GM20431 (cell line): Measurements from ENCODE around the gene MLST8.
"Not testable (repeated sequence)": the region's sequence is repeated elsewhere in the genome, so short reads cannot be mapped to it uniquely, and the experiment has no call there.

Experiments
- in situ Hi-C: fragments of 300-500 bp; cut with MseI, MboI; formaldehyde crosslinking; loops from one replicate; pipeline ENCODE4 v1.15.0; 2020; ENCODE audit warnings: low sequenced_read_pairs; ENCODE audit not compliant: unreplicated experiment

Gene MLST8

DNA sequence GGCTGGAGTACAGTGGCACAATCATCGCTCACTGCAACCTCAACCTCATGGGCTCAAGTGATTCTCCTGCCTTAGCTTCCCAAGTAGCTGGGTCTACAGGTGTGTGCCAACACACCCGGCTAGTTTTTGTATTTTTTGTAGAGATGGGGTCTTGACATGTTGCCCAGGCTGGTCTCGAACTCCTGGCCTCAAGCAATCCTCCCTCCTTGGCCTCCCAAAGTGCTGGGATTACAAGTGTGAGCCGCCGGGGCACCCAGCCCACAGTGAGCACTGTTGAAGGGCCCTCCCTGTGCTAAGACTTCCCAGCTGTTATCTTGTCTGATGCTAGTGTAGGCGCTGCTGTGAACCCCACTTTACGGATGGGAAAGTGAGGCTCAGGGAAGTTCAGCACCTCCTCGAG is 16.9 kb upstream of the MLST8 start:
- in situ Hi-C loops, result no loop called here

DNA sequence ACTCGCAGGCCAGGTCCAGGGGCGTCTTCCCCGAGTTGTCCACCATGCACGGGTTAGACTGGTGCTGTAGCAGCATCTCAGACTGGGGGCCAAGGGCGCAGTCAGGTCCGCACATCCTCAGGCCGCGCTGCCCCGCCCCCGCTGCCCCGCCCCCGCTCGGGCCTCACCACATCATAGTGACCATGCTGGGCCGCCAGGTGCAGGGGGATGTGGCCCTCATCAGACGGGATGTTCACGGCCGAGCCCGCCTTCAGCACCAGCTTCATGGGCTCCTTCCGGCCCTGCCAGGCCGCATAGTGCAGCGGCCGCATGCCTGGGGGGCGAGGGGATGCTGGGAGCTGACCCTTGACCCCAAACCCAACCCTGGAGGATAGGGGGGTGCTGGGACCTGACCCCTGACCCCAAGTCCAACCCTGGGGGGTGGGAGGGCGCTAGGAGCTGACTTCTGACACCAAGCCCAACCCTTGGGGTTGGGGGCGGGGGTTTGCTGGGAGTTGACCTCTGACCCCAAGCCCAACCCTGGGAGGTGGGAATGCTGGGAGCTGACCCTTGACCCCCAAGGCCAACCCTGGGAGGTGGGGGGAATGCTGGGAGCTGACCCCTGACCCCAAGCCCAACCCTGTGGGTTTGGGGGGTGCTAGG is 15.9 kb upstream of the MLST8 start:
- in situ Hi-C loops, result no loop called here

DNA sequence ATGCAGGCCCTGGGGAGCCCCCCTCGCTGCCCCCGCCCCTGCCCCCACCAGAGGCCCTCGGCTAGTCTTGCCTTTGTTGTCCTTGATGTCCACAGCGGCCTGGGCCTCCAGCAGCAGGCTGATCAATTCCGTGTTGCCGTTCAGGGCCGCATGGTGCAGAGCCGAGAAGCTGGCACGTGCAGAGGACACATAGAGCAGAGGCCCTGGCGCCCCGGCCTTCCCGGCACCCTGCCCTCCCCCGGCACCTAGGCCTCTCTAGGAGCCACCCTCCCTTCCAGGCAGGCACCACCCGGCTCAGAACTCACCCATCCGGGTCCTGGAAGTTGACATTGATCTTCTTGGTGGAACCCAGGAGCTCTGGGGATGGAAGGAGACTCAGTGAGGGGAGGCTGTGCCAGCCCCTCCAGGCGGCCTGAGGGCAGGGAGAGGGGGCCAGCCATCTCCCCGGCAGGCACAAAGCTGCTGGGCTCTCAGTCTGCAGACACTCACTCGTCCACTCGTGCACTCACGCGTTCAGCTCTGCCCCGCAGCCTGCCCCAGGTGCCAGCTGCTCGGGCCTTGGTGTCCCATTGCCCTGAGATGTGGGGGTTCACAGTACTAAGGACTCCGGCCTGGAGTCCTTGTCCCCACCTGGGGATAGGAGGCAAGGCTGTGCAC is 15.1 kb upstream of the MLST8 start:
- in situ Hi-C loops, result no loop called here

DNA sequence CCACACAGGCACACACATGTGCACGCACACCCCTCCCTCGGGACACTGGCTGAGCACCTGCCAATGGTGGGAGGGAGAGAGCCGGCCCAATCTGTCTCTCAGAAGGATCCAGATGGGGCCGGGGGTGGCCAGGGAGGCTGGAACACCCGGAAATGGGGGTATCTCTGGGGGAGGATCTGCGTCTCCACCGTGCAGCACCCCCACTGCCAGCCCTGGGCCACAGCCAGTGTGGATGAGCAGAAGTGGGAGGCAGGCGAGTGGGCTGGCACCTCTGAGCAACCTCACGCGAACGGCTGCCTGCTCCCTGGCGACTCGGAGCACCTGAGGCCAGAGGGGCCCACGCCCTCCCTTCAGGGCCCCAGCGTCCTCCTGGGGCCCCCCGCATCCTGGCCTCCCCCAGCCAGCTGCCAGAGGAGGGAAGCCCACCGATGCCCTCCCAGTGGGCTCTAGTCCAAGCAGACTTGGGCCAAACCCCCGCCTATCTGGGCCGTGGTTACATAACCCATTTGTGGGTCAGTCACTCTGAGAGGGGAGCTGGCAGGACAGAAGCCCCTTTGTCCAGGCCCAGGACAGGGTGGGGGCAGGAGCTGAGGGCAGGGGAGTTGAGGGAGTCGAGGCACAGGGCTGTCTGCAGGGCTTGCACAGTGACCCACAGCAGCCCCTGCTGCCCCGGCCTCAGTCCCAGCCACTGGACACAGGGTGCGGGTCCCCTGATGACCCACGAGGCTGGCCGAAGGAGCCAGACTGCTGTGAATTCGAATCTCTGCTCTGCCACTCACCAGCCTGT is 14.4 kb upstream of the MLST8 start:
- in situ Hi-C loops, result no loop called here

DNA sequence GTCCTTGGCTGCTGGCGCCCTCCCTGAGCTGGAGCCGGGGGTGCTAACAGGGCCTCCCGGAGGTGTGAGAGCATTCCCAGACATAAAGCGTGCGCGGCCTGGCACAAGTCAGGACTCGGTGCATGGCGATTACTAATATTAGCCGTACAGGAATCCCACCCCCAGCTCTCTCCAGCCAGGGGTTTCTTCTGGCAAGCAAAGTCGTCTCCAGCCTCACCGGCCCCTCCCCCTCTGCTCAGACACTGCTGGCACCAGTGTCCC is 13.9 kb upstream of the MLST8 start:
- in situ Hi-C loops, result no loop called here

DNA sequence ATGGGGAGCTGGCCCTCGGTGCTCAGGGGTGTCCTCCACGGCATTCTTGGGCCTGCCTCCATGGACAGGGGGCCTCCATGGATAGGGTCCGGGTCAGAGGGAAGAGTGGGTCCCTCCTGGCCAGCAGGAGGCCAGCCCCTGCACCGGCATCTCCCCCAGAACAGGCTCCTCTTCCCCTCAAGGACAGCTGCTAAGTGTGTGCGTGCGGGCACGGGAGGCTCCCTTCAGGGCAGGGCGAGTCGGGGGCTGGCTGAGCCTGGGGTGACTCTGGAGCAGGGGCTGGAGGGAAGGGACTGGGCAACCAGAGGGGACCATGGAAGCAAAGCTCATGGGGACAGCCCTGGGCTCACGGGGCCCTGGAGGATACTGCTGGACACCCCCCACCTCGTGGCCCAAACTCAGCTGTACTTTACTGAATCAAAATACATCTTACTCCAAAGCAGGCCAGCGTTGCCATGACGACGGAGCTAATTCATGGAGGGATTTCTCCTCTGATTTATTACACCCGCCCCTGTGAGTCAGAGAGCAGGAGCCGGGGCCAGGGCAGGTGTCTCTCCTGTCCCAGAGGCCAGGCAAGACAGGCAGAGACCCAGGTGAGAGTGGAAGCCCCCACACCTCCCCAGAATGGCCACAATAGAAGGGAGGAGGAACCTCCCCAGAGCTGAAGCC is 11.0 kb upstream of the MLST8 start:
- in situ Hi-C loops, result no loop called here

DNA sequence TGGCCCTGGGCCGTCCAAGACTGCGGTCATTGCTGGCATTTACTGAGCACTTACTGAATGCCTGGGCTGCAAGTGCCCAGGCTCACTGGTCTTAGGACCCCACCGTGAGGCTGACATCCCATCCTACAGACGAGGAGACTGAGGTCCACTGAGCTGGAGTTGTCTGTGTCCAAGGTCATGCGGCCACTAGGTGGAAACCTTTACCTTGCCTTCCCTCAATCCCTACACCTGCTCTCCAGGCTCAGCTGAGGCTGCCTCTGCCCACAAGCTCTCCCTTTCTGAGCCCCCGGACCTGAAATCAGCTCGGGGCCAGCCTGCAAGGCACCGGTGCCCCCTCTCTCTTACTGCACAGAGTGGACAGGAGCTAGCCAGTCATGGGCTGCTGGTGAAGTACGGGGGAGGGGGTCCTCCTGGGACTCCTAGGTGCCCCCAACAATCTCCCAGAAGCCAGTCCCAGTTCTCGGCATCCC is 10.4 kb upstream of the MLST8 start:
- in situ Hi-C loops, result no loop called here

DNA sequence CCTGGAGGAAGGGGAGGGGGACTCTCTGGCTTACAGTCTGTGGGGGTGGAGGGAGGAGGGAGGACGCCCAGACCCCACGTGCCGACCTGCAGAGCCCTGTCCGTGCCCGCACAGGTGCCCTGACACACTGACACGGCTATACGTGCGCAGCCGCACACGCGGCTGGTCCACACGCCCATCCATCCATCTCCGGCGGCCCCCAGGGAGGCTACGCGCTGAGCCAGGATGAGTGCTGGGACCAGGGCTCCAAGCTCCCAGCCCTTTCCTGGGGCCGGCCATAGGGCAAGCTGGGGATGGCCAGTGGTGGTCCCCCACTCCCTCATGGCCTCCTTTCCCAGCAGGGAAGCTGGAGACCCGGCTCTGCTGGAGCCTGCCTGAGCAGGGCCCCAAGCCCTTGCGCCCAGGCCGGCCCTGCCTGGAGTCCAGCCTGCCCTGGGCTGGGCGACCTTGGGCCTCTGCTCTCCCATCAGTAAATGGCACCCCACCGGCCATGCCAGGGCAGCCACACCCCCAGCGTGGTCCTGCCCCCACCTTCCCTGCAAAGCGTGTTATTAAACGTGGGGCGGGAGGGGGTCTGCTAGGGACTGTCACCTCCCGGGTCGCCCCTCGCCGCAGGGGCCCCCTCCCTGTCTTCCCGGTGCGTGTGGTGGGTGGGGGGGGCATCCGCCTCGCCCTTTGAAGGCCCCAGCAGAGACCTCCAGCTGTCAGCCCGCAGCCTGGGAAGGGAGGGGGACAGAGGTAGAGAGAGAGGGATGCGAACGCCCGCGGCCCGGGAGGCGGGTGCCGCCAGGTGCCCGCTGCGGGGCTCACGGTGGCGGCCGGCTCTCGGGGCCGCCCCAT is 9.7 kb upstream of the MLST8 start:
- in situ Hi-C loops, result no loop called here

DNA sequence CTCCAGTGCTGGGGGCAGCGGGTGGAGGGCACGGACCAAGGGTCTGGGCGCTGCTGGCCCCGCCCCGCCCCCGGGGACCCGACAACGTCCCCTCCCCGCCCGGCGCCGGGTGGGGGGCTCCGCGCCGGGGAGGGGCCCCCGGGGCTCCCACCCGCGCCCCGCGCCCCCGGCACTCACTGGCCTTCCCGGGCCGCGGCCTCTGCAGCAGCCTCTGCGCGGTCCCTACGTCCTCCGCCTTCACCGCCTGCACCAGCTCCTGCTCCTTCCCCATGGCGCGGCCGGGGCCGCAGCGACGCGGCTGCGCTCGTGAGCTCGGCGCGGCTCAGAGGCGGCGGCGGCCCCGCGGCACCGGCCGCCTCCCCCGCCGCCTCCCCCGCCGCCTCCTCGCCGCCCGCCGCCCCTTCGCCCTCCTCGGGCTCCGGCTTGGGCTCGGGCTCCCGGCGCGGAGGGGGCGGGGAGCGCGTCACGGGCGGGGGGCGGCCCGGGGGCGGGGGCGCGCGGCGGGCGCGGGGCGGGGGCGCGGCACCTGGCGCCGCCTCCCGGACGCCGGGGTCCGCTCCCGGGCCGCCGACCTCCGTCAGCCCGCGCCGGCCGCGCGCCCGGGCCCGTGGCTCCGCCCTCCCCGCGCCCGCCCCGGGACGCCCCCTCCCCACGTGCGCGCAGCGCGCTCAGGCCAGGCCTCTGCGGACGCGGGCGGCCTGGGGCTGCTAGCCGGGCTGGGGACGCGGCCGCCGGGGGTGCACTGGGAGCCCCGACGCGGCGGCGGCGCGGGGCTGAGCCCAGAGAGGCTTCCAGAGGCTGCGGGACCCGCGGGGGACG is 8.9 kb upstream of the MLST8 start, which contains the start of gene CASKIN1:
CASKIN1 (minus strand) TSS at position 444 of the 819 bp plus-strand sequence; CDS start at position 271, 173 bp downstream.
- in situ Hi-C loops, result no loop called here

DNA sequence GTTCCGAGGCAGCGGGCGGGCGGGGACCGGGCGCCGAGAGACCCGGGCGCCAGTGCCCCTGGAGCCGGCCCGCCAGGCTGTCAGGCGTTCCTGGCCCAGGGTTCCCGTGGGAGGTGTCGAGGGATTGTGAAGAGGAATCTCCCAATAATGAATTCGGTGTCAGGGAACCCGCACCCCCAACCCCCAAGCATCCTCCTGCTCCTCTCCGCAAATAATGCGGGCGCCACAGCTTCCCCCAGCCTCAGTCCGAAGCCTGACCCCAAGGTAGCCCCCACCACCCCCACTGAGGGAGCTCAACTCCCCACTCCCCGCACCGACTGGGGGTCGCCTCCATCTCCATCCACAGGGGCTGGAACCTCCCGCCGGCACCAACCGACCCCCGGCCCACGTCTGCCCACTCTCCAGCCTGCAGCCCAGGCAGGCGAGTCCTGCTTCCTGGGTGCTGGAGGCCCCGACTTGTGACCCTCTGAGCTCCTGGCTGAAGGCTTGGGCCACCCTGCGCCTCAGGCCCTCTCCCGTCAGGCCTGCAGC is 8.2 kb upstream of the MLST8 start:
- in situ Hi-C loops, result no loop called here

DNA sequence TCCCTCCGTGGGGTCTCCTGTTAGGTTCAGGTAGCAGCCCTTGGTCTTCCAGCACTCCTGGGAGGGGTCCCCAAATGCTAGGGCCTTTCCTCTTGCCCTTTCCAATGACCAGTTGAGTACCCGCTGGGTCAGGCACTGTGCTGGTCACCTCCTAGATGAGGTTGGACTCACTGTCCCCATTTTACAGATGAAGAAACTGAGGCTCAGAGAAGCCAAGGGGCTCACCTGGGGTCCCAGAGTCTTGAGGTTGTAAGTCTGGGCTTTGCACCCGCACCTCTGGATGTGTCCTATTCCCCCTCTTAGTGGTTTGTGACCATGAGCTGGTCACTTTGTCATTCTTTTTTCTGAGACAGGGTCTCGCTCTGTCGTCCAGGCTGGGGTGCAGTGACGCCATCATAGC is 7.5 kb upstream of the MLST8 start:
- in situ Hi-C loops, result no loop called here

DNA sequence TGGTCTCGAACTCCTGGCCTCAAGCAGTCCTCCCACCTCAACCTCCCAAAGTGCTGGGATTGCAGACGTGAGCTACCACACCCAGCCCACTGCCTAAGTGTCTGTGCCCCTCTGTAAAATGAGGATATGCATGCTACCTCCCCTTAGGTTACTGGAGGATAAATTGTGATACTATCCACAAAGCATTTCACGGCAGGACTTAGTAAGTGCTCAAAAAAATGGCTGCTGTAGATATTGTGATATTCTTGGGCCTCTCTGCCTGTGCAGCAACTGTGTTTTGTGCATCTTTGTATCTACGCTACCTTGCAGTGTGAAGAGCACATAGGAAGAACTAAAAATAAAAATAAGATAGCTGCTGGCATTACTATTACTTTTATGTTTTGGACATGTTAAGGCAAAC is 7.0 kb upstream of the MLST8 start:
- in situ Hi-C loops, result no loop called here

DNA sequence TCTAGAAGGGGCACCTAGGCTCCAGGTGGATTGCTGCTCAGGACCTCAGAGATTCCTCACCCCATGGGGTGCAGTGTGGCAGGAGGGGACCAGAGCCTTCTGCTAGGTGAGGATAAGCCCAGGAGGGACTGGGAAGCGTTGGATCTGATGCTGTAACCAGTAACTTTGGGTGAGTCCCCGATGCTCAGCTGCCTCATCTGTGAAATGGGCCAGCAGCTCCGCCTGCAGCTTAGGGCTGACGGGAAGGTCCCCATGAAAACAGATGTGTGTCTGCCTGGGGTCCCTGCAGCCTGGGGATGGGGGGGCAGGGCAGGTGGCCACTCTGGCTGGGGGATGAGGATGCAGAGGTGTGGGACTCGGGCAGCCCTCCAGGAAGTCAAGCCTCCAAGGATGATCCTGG is 6.2 kb upstream of the MLST8 start:
- in situ Hi-C loops, result no loop called here

DNA sequence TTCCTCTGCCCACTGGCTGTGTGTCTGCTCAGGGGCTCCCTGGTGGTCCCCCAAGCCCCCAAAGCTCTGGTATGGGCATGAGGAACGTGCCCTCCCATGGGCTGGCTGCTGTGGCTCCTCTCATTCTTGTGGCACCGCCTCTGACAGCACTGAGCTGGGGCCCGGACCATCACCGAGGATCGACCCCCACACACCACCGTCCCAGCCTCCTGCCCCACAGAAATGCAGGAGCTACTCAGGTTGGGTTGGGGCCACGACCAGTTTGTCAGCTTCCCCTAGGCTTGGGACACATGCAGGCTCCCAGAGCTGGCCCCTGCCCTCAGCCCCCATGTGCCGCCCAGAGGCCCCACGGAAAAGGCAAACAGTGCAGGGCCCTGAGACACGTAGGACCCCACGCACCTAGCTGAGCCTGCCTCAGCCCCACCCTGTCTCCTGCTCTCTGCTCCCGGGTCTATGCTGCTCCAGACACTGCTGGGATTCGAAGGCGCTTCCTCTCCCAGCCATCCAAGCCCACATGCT is 5.6 kb upstream of the MLST8 start:
- in situ Hi-C loops, result no loop called here

DNA sequence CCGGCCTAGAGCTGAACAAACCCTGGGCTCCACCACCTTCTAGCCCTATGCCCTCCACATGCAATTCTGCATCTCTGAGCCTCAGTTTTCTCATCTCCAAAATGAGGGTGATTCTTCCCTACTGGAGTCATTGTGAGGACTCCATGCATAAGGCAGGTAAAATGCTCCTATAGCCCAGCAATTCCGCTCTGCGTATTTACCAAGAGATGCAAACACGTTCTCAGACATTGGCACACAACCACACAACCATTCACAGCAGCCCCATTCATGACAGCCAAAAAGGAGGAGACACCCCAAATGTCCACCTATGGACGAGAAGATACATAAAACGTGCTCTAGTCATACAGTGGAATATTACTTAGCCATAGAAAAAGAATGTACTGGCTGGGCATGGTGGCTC is 4.9 kb upstream of the MLST8 start:
- in situ Hi-C loops, result no loop called here

DNA sequence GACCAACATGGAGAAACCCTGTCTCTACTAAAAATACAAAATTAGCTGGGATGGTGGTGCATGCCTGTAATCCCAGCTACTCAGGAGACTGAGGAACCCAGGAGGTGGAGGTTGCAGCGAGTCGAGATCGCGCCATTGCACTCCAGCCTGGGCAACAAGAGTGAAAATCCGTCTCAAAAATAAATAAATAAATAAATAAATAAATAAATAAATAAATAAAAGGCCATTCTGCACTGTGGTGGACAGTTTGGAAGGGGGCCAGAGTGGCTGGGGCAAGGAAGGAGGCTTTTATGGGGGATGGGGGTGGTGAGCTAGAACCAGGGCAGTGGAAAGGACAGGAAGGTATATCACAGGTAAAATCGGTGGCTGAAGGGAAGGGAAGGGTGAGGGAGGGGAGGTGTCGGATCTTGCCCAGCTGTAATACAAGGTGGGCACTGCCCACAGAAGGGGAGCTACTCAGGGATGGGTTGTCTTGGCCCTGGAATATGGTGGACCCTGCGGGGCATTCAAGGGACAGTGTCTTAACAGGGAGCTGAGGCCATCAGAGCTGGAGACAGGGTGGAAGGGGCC is 2.0 kb upstream of the MLST8 start:
- in situ Hi-C loops, result not testable (repeated sequence)

DNA sequence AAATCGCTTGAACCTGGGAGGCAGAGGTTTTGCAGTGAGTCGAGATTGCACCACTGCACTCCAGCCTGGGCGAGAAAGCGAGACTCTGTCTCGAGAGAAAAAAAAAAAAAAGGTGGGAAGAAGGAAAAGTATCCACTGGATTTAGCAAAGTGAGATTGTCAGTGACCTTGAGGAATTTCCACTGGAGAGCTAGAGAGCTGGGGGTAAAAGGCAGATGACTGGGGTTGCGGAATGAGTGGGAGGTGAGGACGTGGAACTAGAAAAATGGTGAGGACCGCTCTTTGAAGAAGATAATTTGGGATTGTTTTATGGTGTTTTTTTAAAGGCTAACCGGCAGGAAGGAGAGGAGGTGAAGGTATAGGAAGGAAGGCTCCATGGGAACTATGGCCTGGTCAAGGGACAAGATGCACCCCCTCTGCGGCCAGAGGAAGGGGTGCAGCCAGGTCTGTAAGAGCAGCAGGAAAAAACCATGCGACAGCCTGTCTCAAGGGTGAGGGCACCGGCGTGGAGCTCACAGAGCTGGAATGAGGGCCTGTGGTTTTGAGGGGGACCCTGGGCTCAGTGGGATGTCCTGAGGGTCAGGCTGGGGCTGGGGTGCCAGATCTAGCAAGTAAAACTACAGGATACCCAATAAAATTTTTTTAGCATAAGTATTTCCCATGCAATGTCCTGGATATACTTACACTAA is 694 bp upstream of the MLST8 start:
- in situ Hi-C loops, result no loop called here

DNA sequence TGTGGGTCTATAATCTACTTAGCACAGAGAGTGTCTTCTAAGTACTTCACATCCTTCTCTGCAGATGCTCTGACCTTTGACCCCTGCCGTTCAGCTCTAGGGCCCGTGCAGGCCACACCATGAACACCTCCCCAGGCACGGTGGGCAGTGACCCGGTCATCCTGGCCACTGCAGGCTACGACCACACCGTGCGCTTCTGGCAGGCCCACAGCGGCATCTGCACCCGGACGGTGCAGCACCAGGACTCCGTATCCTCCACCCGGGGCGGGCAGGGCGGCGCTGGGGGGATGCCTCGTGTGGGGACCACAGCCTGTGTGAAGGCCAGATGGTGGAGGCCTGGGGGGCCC is 686 bp downstream of the MLST8 start:
- in situ Hi-C loops, result no loop called here
